Stimulated activated naive CD8-positive, alpha-beta T cell treated with anti-CD3 and anti-CD28 coated beads, Interleukin-15, amount 100 ng/mL, for 72 hours (primary cell): ENCODE results near the gene ARHGEF19.
A peak's percentile ranks its signal among the peaks of the same experiment; 100 is the strongest.
"Not testable (repeated sequence)": the region's sequence is repeated elsewhere in the genome, so short reads cannot be mapped to it uniquely, and the experiment has no call there.

Experiments
- ATAC-seq: fragments of 150-1000 bp; cut with Tn5 transposase; 2 replicates; pipeline ENCODE4 v1.10.0; 2021; ENCODE audit warnings: mild to moderate bottlenecking, moderate library complexity
- DNase-seq, 2 donors: peaks; one replicate each; pipeline ENCODE4 v3.0.0; 2021 to 2022
- H3K27ac Mint-ChIP-seq, 2 donors: one replicate each; pipeline ENCODE4 v1.8.0; 2022; ENCODE audit warnings: mild to moderate bottlenecking in 2 of 2, mixed read lengths in 2 of 2, moderate library complexity in 2 of 2
- H3K27me3 Mint-ChIP-seq: one replicate; pipeline ENCODE4 v1.8.0; 2022; ENCODE audit warnings: mixed read lengths
- H3K4me1 Mint-ChIP-seq: one replicate; pipeline ENCODE4 v1.8.0; 2022; ENCODE audit warnings: mild to moderate bottlenecking, mixed read lengths
- H3K4me3 Mint-ChIP-seq, 2 donors: one replicate each; pipeline ENCODE4 v1.8.0; 2022; ENCODE audit warnings: mild to moderate bottlenecking in 2 of 2, mixed read lengths in 2 of 2, moderate library complexity in 1 of 2
- H3K9me3 Mint-ChIP-seq, 2 donors: one replicate each; pipeline ENCODE4 v1.8.0; 2022; ENCODE audit warnings: mixed read lengths in 2 of 2

ARHGEF19 gene

DNA sequence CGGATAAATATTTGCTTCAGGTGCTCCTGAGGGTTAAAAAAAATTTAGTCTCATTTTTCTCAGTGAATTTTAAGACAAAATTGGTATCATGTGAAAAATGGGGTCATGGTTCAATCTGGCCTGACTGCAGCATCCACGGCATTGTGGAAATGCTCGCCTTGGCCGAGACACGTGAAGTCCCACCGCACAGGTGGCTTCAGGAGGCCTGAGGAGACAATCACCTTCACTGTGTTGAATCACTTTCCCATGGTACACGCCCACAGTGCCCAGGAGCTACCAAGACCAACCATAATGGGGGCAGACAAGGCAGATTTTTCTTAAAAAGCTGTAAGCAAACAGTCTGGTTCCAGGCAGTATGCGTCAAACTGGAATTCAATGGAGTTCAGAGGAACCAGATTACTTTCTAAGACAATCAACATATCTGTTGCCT lies 35.6 kb upstream of the ARHGEF19 start:
- H3K4me1 Mint-ChIP-seq = peaks cover 38% of the 10 kb centered on the region
- no peaks in the 10 kb centered on the region for H3K9me3 Mint-ChIP-seq
- no peak for ATAC-seq
- H3K4me3 Mint-ChIP-seq = no peak overlapping the region
- DNase-seq = no peak
- peak overlapping the region in 1 of 2 donors; percentile 79 for H3K27ac Mint-ChIP-seq
- H3K27me3 Mint-ChIP-seq = no peaks in the 10 kb centered on the region

DNA sequence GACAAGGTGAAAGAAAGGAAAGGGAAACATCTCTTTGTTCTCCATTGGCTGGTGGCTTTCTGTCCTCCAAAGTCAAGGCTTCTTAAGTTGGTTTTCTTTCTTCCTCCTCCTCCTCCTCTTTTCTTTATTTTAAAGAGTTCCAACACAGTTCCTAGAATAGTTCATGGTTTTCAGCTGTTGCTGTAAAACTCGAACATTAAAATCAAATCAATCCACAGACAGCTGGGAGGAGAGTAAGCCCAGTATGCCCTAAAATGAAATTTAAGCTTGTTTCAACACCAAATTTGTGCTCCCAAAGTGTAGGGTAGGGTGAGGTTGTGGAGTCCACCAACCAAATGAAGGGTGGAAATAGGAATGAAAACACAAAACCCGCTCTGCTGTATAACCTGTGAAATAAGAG lies 35.0 kb upstream of the ARHGEF19 start:
- no peak for DNase-seq

DNA sequence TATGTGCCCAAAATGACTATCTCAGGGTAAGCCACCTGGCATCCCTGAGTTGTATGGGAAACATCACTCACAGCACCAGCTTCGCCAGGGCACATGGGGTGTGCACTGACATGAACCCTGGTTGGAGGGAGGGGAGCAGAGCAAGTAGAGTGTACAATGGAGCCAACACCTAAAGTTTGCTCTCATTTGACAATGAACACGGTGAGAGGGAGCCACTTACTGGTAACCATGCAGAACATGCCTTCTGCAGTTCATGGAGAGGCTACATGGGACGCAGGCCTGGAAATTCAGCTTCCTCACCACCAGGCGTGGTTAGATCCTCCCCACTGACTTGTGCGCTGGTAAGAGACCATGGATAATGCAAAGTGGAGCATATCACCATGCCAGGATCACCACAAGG lies 34.5 kb upstream of the ARHGEF19 start:
- DNase-seq (no peak), ATAC-seq (no peak)
- Mint-ChIP-seq H3K4me1 (peaks cover 38% of the 10 kb centered on the region), H3K27me3 (no peaks in the 10 kb centered on the region), H3K27ac (peak overlapping the region in 1 of 2 donors; percentile 87), H3K9me3 (no peaks in the 10 kb centered on the region), H3K4me3 (no peak overlapping the region)

More for the DNA sequence above, 35.0 kb upstream of the ARHGEF19 start:
- ATAC-seq = no peak
- Mint-ChIP-seq H3K9me3 (no peaks in the 10 kb centered on the region), H3K27me3 (no peaks in the 10 kb centered on the region), H3K4me3 (no peak overlapping the region), H3K27ac (no peak overlapping the region), H3K4me1 (peaks cover 38% of the 10 kb centered on the region)

DNA sequence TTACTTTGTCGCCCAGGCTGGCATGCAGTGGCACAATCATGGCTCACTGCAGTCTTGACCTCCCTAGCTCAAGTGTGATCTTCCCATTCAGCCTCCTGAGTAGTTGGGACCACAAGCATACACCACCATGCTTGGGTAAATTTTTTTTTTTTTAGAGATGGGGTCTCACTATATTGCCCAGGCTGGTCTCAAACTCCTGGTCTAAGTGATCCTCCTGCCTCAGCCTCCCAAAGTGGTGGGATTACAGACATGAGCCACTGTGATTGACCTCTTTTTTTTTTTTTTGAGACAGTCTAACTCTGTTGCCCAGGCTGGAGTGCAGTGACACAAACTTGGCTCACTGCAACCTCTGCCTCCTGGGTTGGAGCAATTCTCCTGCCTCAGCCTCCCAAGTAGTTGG lies 33.8 kb upstream of the ARHGEF19 start:
- not testable (repeated sequence) for ATAC-seq, H3K27me3 Mint-ChIP-seq, H3K4me3 Mint-ChIP-seq, H3K9me3 Mint-ChIP-seq, DNase-seq
- peaks cover 34% of the 10 kb centered on the region for H3K4me1 Mint-ChIP-seq
- peak overlapping the region in 1 of 2 donors; percentile 43 for H3K27ac Mint-ChIP-seq

DNA sequence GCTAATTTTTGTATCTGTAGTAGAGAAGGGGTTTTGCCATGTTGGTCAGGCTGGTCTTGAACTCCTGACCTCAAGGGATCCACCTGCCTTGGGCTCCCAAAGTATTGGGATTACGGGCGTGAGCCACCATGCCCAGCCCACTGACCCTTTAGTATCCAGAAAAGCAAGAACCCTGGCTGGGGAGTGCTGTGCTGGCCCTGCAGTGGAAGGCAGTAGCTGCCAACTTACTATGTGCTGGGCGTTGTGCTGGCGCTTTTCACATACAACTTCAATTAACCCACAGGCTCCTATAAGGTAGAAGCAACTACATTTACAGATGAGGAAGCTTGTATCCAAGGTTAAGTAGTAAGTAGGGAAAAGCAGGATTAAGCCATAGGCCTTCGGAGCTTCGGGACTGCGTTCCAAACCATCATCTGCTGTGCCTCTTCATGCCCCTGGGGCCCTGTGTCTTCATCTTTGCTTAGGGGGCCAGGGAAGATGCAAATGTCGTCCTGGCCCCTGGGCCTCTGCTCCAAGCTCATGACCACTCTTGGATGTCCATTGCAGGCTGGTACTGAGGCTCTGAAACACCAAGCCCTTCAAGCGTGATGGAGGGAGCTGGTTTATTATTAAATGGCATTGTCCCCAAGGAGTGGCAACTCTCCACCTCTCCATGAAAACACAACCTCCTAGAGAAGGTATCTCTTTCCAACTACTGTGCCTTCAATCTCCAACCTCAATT lies 33.2 kb upstream of the ARHGEF19 start:
- peaks cover 28% of the 10 kb centered on the region for H3K4me1 Mint-ChIP-seq
- H3K9me3 Mint-ChIP-seq = no peaks in the 10 kb centered on the region
- H3K4me3 Mint-ChIP-seq = no peak overlapping the region
- no peaks in the 10 kb centered on the region for H3K27me3 Mint-ChIP-seq
- H3K27ac Mint-ChIP-seq = peak overlapping the region in 1 of 2 donors; percentile 87
- ATAC-seq (no peak), DNase-seq (no peak)

DNA sequence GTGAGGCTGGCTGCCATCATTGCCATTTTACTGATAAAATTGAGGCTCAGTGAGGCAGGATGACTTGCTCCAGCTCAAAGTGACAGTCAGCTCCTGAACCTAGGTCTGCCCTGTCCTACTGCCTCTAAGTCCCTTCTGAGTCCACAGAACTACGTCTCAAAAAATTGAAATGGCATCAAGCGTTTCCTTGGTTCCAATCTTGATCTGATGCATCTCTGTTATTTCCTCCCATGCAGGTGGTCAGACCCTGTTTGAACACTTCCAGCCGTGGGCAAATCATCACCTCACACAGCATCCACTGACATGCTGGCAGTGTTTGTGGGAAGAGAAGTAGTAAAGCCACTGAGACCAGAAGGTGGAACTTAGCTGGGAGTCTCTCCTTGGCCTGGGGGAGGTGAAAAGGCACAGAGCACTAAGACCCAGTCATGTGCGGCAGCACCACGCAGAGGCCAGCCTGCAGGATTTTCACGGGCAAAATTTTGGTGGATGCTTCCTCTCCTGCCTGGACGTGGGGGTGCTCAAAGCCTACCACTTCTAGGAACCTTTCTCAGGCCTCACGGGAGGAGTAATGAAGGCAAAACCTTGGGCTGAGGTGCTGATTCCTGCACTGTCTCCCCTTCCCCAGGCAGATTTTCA lies 32.3 kb upstream of the ARHGEF19 start:
- H3K9me3 Mint-ChIP-seq = no peaks in the 10 kb centered on the region
- H3K27me3 Mint-ChIP-seq = no peaks in the 10 kb centered on the region
- no peak for DNase-seq
- no peak overlapping the region for H3K4me3 Mint-ChIP-seq
- ATAC-seq = no peak
- peaks cover 23% of the 10 kb centered on the region for H3K4me1 Mint-ChIP-seq
- H3K27ac Mint-ChIP-seq = no peak overlapping the region

DNA sequence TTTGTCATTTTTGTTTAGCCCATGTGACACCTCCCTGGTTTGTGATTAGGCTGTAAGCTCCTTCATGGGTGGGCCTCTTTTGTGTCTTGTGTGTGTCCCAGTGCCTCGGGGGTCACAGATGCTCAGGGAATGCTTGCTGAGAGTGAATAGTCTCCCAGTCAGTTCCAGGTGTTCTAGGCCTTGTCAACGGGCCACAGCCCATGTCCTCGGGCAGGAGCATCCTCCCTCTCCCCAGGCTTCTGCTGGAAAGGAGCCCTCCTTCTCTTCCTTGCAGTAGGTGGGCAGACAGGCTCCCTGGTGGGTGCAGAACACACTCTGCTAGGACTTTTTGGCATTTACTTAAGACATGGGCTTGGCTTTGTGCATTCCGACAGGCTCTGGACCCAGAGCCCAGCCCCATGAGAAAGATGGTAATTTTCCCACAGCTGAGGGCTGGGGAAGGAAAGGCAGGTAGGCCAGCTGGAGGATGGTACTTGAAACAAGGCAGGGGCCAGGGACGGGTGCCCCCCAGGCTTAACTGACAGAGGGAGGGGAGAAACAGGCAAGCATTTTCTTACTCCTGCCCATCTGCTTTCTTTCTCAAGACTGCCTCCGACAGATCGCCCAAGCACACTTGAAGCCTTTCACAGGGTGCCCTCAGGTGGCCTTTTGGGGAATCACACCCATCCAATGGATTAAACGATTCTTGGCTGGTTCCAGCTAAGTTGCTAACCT lies 31.6 kb upstream of the ARHGEF19 start:
- peak; percentile 64 to 69 for DNase-seq
- no peaks in the 10 kb centered on the region for H3K9me3 Mint-ChIP-seq
- no peak overlapping the region for H3K27ac Mint-ChIP-seq
- H3K4me3 Mint-ChIP-seq = no peak overlapping the region
- H3K27me3 Mint-ChIP-seq = no peaks in the 10 kb centered on the region
- peak; percentile 77 for ATAC-seq
- peaks cover 16% of the 10 kb centered on the region for H3K4me1 Mint-ChIP-seq

DNA sequence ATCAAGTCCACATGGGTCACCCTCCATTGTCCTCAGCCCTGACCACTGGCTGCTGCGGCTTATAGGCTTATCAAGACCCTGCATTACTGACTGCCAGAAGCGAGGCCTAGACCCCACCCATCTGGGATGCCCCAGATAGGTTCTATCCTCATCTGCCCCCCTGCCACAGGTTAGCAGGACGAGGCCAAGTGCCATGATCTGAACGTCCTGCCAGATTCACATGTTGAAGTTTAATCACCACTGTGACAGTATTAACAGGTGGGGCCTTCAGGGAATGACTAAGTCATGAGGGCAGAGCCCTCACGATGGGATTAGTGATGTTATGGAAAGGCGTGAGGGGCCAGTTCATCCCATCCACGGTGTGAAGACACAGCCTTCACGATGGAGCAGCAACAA lies 30.8 kb upstream of the ARHGEF19 start:
- Mint-ChIP-seq H3K4me3 (no peak overlapping the region), H3K27ac (no peak overlapping the region)

DNA sequence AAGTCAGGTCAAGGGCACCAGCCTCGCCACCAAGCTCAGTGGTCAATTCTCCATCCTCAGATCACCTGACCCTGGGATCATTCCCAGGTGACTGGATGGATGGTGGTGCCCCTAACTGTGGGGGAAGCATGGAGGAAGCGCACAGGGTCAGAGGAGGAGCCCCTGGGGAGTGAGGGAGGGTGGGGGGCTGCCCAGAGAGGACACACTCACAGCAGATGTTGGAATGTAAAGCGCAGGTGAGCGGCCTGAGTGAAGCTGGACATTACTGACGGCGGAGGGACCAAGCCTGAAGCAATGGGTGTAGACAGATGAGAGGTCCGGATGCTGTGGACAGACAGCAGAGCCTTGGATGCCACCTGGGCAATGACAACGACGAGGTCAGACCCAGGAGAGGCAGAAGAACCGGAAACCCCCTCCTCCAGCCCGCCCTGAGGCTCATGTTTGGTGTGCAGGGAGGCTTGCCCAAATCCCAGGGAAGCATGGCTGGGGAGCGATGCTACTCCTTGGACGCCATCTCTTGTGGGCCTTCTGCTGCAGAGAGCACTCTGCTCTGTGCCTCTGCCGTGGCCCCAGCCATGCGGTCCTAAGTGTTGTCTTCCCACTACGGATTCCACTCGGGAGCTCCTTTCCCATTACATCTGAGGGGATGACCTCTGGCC lies 30.2 kb upstream of the ARHGEF19 start:
- no peak for DNase-seq
- Mint-ChIP-seq H3K4me3 (no peak overlapping the region), H3K4me1 (peaks cover 10% of the 10 kb centered on the region), H3K9me3 (no peaks in the 10 kb centered on the region), H3K27ac (no peak overlapping the region), H3K27me3 (no peaks in the 10 kb centered on the region)
- ATAC-seq = no peak

More for the DNA sequence above, 30.8 kb upstream of the ARHGEF19 start:
- H3K4me1 Mint-ChIP-seq = peaks cover 7% of the 10 kb centered on the region
- ATAC-seq = no peak
- no peak for DNase-seq
- H3K9me3 Mint-ChIP-seq = no peaks in the 10 kb centered on the region
- no peaks in the 10 kb centered on the region for H3K27me3 Mint-ChIP-seq

DNA sequence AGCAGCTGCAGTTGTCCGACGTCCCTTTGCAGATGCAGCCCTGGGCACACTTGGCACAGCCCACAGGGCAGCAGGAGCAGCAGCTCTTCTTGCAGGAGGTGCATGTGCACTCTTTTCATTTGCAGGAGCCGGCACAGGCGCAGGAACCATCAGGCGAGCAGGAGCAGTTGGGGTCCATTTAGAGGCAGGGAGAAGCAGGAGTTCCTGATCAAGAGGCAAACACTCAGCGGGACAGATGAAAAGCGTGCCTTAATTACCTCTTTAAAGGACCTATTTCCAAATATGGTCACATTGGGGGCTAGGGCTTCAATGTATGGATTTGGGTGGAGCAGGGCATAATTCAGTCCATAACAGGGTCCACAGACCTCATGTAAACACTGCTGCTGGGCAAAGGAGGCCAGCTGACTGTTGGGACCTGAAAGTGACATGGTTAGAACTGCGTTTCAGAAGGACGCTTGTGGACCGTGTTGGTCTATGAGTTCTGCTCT lies 28.8 kb upstream of the ARHGEF19 start:
- no peak for ATAC-seq

DNA sequence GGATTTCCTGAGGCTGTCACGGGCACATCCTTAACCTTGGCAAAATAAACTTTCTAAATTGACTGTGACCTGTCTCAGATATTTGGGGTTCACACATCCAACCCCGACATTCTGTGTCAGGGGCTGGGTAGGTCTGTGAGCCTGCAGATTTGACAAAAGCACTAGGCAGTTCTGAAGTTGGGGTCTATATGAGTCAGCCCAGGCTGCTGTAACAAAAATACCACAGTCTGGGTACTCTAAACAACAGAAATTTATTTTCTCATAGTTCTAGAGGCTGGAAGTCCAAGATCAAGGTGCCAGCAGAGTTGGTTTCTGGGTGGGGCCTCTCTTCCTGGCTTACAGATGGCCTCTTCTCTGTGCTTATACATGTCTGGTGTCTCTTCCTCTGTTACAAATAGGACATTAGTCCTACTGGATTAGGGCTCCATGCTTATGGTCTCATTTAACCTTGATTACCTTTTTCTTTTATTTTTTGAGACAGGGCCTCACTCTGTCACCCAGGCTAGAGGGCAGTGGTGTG lies 27.6 kb upstream of the ARHGEF19 start:
- peaks cover 30% of the 10 kb centered on the region for H3K4me1 Mint-ChIP-seq
- ATAC-seq (no peak), DNase-seq (no peak)
- peak overlapping the region in 1 of 2 donors; percentile 67 for H3K27ac Mint-ChIP-seq
- no peaks in the 10 kb centered on the region for H3K9me3 Mint-ChIP-seq
- H3K27me3 Mint-ChIP-seq = no peaks in the 10 kb centered on the region
- no peak overlapping the region for H3K4me3 Mint-ChIP-seq

More for the DNA sequence above, 28.8 kb upstream of the ARHGEF19 start:
- Mint-ChIP-seq H3K4me3 (no peak overlapping the region), H3K27ac (peak overlapping the region in 1 of 2 donors; percentile 59), H3K9me3 (no peaks in the 10 kb centered on the region), H3K27me3 (no peaks in the 10 kb centered on the region), H3K4me1 (peaks cover 24% of the 10 kb centered on the region)
- DNase-seq = no peak

DNA sequence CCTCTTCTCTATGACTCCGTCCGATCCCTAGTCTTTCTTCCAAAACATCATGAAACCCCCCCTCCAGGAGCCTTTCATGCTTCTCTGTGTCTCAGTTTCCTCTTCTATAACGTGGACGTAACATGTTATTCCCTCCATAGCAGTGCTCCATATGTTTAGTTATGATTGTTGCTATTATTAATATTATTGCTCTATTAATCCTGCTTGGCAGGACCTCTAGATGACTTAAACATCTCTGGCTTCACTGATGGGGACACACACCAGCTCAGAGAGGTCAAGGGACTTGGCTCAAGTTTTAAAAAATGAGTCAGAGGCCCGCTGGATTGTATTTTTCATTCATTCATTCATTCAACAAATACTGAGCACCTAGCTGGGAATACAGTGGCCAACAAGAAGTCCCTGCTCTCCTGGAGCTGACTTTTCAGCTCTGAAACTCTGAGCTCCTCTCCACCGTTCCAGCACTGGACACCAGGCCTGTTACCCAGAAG lies 24.9 kb upstream of the ARHGEF19 start:
- ATAC-seq = no peak
- Mint-ChIP-seq H3K4me3 (peak overlapping the region; percentile 89 to 90), H3K27ac (peak overlapping the region; percentile 82 to 92), H3K27me3 (no peaks in the 10 kb centered on the region), H3K9me3 (no peaks in the 10 kb centered on the region), H3K4me1 (peaks cover 22% of the 10 kb centered on the region)
- no peak for DNase-seq

DNA sequence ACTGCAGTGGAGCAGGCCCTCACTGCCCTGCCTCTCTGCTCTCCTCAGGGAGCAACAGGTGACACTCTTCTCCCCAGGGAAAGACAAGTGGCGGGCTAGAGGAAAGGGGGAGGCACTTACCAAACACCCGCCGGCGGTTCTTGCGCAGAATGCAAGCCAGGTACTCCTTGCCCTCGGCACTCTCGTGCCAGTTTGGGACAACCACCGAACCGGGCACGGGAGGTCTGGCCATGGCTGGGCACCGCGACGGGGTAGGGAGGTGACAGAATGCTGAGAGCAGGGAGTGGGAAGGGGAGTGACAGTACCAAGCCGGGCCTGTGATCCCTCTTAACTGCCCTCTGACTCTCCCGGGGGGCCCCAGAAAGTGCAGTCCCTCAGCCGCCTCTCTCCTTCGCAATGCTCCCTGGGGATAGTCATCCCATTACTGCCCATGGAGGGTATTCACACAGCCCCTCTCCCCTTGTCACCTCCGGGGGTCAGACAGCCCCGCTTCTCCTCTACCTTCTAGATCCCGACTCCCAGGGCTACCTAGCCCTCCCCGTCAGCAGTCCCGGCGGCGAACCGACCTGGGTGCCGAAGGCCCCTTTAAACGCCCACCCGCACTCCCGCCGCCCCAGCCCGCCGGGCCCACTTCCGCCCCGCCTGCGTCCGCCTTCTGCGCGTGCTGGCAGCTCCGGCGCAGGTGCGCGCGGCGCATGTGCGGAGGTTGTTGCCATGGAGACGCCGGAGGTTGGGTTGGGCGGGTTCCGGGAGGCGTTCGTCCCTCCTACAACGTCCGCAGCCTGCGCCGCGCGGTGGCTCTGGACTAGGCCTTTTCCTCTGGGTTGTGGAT lies 24.3 kb upstream of the ARHGEF19 start, which contains the start of gene CPLANE2:
Gene CPLANE2 (minus strand): TSS at position 673 of the 832 bp plus-strand sequence. CDS start 441 bp downstream, at position 232.
- Mint-ChIP-seq H3K9me3 (no peaks in the 10 kb centered on the region), H3K4me1 (peaks cover 22% of the 10 kb centered on the region), H3K4me3 (peak within 1 kb of the TSS; percentile 89 to 90), H3K27ac (peak within 1 kb of the TSS; percentile 82 to 92), H3K27me3 (no peaks in the 10 kb centered on the region)
- peak; percentile 90 for ATAC-seq
- DNase-seq = peak; percentile 97

DNA sequence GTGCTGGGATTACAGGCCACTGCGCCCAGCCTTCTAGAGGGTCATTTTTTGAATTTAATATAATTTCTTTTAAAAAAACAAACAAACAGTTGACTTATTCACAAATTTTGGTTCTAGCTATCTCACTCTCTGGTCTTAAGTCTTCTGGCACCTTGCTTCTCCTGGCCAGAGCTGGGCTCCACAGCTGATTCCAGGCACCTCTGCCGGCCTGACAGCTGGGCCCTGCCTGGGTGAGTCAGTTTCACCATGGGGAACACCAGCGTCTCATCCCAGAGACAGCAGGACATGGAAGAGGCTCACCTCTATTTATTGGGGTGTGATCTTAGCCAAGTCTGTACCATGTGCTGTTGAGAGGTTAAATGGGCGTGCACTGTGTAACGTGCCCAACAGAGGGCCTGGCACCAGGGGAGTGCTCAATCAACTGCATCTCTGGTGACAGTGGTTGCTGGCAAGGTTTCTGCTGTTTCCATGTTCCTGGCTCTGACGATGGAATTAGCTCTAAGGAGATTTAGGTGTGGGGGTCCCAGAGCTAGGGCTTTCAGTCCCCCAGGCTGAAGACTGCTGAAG lies 23.6 kb upstream of the ARHGEF19 start:
- Mint-ChIP-seq H3K27ac (peak overlapping the region; percentile 60 to 82), H3K9me3 (no peaks in the 10 kb centered on the region), H3K4me3 (peak overlapping the region; percentile 89 to 90), H3K27me3 (no peaks in the 10 kb centered on the region), H3K4me1 (peaks cover 22% of the 10 kb centered on the region)
- DNase-seq = peak; percentile 56 to 59
- ATAC-seq = peak; percentile 84
